ENCODE results near the gene LRRC55.

Gene LRRC55

DNA sequence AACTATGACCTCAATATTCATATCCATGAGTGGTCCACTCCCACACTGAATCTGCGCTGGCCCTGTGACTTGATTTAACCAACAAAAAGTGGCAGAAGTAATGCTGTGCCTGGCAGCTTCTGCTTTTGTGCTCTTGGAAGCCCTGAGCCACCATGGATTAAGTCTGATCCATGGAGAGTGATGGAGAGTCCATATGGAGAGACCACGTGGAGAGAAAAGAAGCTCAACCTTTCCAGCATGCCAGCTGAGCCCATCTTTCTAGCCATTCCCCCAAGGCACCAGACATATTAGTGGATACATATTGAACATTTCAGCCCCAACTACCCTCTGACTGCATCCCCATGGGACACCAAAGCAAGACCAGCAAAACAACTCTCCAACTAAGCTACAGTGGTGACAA is 16.0 kb downstream of the LRRC55 start:
- TF ChIP-seq CTCF (IDR thresholded peaks at IDR 0.05; ENCODE audit: poor library complexity, severe bottlenecking), result no peak
- Histone ChIP-seq H3K4me1 (ENCODE audit: insufficient read depth, poor library complexity, severe bottlenecking) (no peaks in the 10 kb centered on the region), H3K27me3 (ENCODE audit: insufficient read depth, poor library complexity, severe bottlenecking) (peaks cover 4% of the 10 kb centered on the region), H3K27ac (ENCODE audit: poor library complexity, severe bottlenecking) (no peak overlapping the region), H3K36me3 (ENCODE audit: low read depth) (no peaks in the 10 kb centered on the region), H3K4me3 (ENCODE audit: severe bottlenecking) (no peak overlapping the region), H3K9me3 (ENCODE audit: severe bottlenecking) (no peaks in the 10 kb centered on the region)
- DNase-seq (ENCODE audit: low spot score) (no peak), ATAC-seq (ENCODE audit: low read depth) (no peak)

- Histone ChIP-seq H3K27ac (ENCODE audit: poor library complexity, severe bottlenecking) (no peak overlapping the region), H3K27me3 (ENCODE audit: insufficient read depth, poor library complexity, severe bottlenecking) (peaks cover 4% of the 10 kb centered on the region), H3K4me1 (ENCODE audit: insufficient read depth, poor library complexity, severe bottlenecking) (no peaks in the 10 kb centered on the region), H3K4me3 (ENCODE audit: severe bottlenecking) (no peak overlapping the region), H3K36me3 (ENCODE audit: low read depth) (no peaks in the 10 kb centered on the region), H3K9me3 (ENCODE audit: severe bottlenecking) (no peaks in the 10 kb centered on the region)
- ATAC-seq (ENCODE audit: low read depth) (no peak), DNase-seq (ENCODE audit: low spot score) (no peak)
- no peak for TF ChIP-seq CTCF (IDR thresholded peaks at IDR 0.05; ENCODE audit: poor library complexity, severe bottlenecking)
These were observed 17.6 kb downstream of the LRRC55 start for GRCh38 chr11:57199330-57199729.

DNA sequence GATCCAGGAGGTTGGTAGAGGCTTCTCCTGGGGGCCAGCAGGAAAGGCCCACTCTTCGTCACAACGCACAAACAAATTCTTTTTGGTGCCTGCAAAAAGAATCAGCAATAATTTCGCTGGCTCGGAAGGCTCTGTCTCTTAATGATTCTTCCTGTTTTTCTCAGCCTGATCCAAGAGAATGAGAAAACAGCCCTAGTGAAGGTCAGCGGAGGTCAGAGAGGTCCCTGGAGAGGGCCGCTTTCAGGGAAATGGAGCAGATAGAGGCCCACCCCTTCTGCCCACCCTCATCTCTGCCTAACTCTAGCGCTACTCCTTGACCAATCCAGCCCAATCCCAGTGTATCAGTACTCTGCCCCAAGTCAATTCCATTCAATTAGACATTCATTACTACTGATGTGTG is 19.2 kb downstream of the LRRC55 start:
- no peaks in the 10 kb centered on the region for H3K36me3 ChIP-seq (ENCODE audit: low read depth)
- H3K27ac ChIP-seq (ENCODE audit: poor library complexity, severe bottlenecking), result no peak overlapping the region
- DNase-seq (ENCODE audit: low spot score) (no peak), ATAC-seq (ENCODE audit: low read depth) (no peak)
- no peaks in the 10 kb centered on the region for H3K9me3 ChIP-seq (ENCODE audit: severe bottlenecking)
- no peak overlapping the region for H3K4me3 ChIP-seq (ENCODE audit: severe bottlenecking)
- no peaks in the 10 kb centered on the region for H3K27me3 ChIP-seq (ENCODE audit: insufficient read depth, poor library complexity, severe bottlenecking)
- TF ChIP-seq CTCF (IDR thresholded peaks at IDR 0.05; ENCODE audit: poor library complexity, severe bottlenecking), result no peak
- H3K4me1 ChIP-seq (ENCODE audit: insufficient read depth, poor library complexity, severe bottlenecking), result no peaks in the 10 kb centered on the region

- DNase-seq (ENCODE audit: low spot score) (no peak), ATAC-seq (ENCODE audit: low read depth) (no peak)
- H3K27me3 ChIP-seq (ENCODE audit: insufficient read depth, poor library complexity, severe bottlenecking), result no peaks in the 10 kb centered on the region
- H3K9me3 ChIP-seq (ENCODE audit: severe bottlenecking), result no peaks in the 10 kb centered on the region
- no peak overlapping the region for H3K4me3 ChIP-seq (ENCODE audit: severe bottlenecking)
- no peak overlapping the region for H3K27ac ChIP-seq (ENCODE audit: poor library complexity, severe bottlenecking)
- no peaks in the 10 kb centered on the region for H3K36me3 ChIP-seq (ENCODE audit: low read depth)
- no peak for TF ChIP-seq CTCF (IDR thresholded peaks at IDR 0.05; ENCODE audit: poor library complexity, severe bottlenecking)
- H3K4me1 ChIP-seq (ENCODE audit: insufficient read depth, poor library complexity, severe bottlenecking), result no peaks in the 10 kb centered on the region
These were observed 20.5 kb downstream of the LRRC55 start for GRCh38 chr11:57202281-57202680.

DNA sequence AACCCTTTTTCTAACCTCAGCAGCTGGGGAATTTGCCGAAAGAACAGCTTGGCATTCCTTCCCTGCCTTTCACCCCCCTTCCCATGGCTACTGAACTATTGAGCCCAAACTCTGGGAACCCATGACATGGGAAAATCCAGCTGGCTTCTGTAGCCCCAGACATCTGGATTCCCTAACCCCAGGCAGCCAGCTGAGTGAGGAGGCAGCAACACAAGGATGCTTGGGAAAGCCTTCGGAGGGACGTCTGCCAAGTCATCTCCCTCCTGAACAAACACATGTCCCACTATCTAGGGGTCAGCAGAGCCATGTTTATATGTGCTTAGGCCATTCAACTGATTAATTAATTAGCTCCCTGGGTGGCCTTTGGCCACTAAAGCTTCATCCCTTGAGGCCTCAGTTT is 21.6 kb downstream of the LRRC55 start:
- Histone ChIP-seq H3K9me3 (ENCODE audit: severe bottlenecking) (no peaks in the 10 kb centered on the region), H3K4me3 (ENCODE audit: severe bottlenecking) (no peak overlapping the region), H3K4me1 (ENCODE audit: insufficient read depth, poor library complexity, severe bottlenecking) (no peaks in the 10 kb centered on the region), H3K27me3 (ENCODE audit: insufficient read depth, poor library complexity, severe bottlenecking) (no peaks in the 10 kb centered on the region), H3K36me3 (ENCODE audit: low read depth) (no peaks in the 10 kb centered on the region), H3K27ac (ENCODE audit: poor library complexity, severe bottlenecking) (no peak overlapping the region)
- DNase-seq (ENCODE audit: low spot score) (no peak), ATAC-seq (ENCODE audit: low read depth) (no peak)
- TF ChIP-seq CTCF (IDR thresholded peaks at IDR 0.05; ENCODE audit: poor library complexity, severe bottlenecking), result no peak
